HL-60 (cell line): ENCODE results near the gene KCND2.

Source experiments
- DNase-seq, 2 experiments: peaks; one replicate each; pipeline ENCODE4 v3.0.0-alpha.2; 2010 to 2020; ENCODE audit warnings: low read depth in 1 of 2, low spot score in 1 of 2
- H3K27ac ChIP-seq: fragments of 250-450 bp; sonication (Bioruptor Pico); replicated peaks from 2 replicates; pipeline ENCODE4 v1.5.1; 2020; ENCODE audit warnings: mild to moderate bottlenecking, moderate library complexity
- H3K27me3 ChIP-seq: fragments of 250-450 bp; sonication (Bioruptor Pico); 2 replicates; pipeline ENCODE4 v1.5.1; 2021; ENCODE audit warnings: mild to moderate bottlenecking, moderate library complexity; ENCODE audit not compliant: insufficient read depth, poor library complexity, severe bottlenecking
- H3K4me3 ChIP-seq: replicated peaks from 2 replicates; pipeline ENCODE4 v1.5.1; 2011; ENCODE audit warnings: mild to moderate bottlenecking, control low read depth, low read length; ENCODE audit not compliant: insufficient read depth
- CTCF ChIP-seq: IDR thresholded peaks from one replicate; pipeline ENCODE4 v1.5.1; 2011; ENCODE audit warnings: low read length, control low read depth, inconsistent platforms; ENCODE audit not compliant: insufficient read depth
- GABPA ChIP-seq: IDR thresholded peaks from 2 replicates; pipeline ENCODE4 v1.6.1; 2012; ENCODE audit warnings: low read depth
- POLR2AphosphoS5 ChIP-seq: IDR thresholded peaks from 2 replicates; pipeline ENCODE4 v1.6.1; 2012; ENCODE audit warnings: low read depth
- SPI1 ChIP-seq: IDR thresholded peaks from 2 replicates; pipeline ENCODE4 v1.6.1; 2012; ENCODE audit warnings: low read depth, mild to moderate bottlenecking, borderline replicate concordance
- TF ChIP-seq, protein P1 (sequence below): IDR thresholded peaks from 2 replicates; pipeline ENCODE4 v1.6.1; 2012; ENCODE audit warnings: low read depth; ENCODE audit not compliant: insufficient replicate concordance

KCND2 gene

GRCh38 chr7:120677535-120677934 is 404.6 kb downstream of the KCND2 start:
- no peak for DNase-seq
- Histone ChIP-seq H3K27ac (no peak overlapping the region), H3K4me3 (no peak overlapping the region), H3K27me3 (no peaks in the 10 kb centered on the region)
- no peak for TF ChIP-seq GABPA
- TF ChIP-seq, protein P1, sequence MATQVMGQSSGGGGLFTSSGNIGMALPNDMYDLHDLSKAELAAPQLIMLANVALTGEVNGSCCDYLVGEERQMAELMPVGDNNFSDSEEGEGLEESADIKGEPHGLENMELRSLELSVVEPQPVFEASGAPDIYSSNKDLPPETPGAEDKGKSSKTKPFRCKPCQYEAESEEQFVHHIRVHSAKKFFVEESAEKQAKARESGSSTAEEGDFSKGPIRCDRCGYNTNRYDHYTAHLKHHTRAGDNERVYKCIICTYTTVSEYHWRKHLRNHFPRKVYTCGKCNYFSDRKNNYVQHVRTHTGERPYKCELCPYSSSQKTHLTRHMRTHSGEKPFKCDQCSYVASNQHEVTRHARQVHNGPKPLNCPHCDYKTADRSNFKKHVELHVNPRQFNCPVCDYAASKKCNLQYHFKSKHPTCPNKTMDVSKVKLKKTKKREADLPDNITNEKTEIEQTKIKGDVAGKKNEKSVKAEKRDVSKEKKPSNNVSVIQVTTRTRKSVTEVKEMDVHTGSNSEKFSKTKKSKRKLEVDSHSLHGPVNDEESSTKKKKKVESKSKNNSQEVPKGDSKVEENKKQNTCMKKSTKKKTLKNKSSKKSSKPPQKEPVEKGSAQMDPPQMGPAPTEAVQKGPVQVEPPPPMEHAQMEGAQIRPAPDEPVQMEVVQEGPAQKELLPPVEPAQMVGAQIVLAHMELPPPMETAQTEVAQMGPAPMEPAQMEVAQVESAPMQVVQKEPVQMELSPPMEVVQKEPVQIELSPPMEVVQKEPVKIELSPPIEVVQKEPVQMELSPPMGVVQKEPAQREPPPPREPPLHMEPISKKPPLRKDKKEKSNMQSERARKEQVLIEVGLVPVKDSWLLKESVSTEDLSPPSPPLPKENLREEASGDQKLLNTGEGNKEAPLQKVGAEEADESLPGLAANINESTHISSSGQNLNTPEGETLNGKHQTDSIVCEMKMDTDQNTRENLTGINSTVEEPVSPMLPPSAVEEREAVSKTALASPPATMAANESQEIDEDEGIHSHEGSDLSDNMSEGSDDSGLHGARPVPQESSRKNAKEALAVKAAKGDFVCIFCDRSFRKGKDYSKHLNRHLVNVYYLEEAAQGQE: no peak
- TF ChIP-seq POLR2AphosphoS5: no peak
- no peak for TF ChIP-seq SPI1
- TF ChIP-seq CTCF: no peak

- no peaks in the 10 kb centered on the region for H3K27me3 ChIP-seq
- no peak for TF ChIP-seq CTCF
- TF ChIP-seq GABPA: no peak
- no peak for TF ChIP-seq POLR2AphosphoS5
- TF ChIP-seq, protein P1: no peak
- no peak for TF ChIP-seq SPI1
Measured at GRCh38 chr7:120680985-120681384, 408.0 kb downstream of the KCND2 start.

DNA sequence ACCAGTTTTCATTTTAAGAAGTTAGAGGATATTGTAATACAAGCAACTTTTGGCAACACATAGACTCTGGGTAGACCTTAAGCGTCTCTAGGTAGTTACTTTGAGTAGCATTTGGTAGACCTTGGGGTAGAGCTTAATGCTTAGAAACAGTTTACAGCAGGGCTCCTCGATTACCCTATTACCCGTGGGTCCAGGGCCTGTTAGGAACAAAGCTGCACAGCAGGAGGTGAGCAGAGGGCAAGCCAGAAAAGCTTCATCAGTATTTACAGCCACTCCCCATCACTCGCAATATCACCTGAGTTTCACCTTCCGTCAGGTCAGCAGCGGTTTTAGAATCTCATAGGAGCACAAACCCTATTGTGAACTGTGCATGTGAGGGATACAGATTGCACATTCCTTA is 411.5 kb downstream of the KCND2 start:
- no peaks in the 10 kb centered on the region for H3K27me3 ChIP-seq
- no peak for DNase-seq
- H3K27ac ChIP-seq: no peak overlapping the region
- TF ChIP-seq, protein P1: no peak
- TF ChIP-seq CTCF (no peak), GABPA (no peak), SPI1 (no peak), POLR2AphosphoS5 (no peak)
- H3K4me3 ChIP-seq: no peak overlapping the region

More at GRCh38 chr7:120680985-120681384, 408.0 kb downstream of the KCND2 start:
- DNase-seq: no peak
- Histone ChIP-seq H3K27ac (no peak overlapping the region), H3K4me3 (no peak overlapping the region)
